DND-41 (cell line): ENCODE measurements around the gene PLAU.
A peak's percentile ranks its signal among the peaks of the same experiment; 100 is the strongest.

Experiments
- ATAC-seq: fragments of 200-7000 bp; cut with Tn5 transposase; 3 replicates; pipeline ENCODE4 v1.9.1; 2021; ENCODE audit warnings: low read depth; ENCODE audit not compliant: insufficient read depth
- DNase-seq: peaks from one replicate; pipeline ENCODE4 v3.0.0-alpha.2; 2020
- H2AFZ ChIP-seq: 2 replicates; pipeline ENCODE4 v1.6.0; 2012; ENCODE audit warnings: low read depth, low read length
- H3K27ac ChIP-seq: 2 replicates; pipeline ENCODE4 v1.5.1; 2012; ENCODE audit warnings: low read length, inconsistent platforms
- H3K27me3 ChIP-seq: fragments of 200-600 bp; sonication (generic); 2 replicates; pipeline ENCODE4 v1.6.0; 2012; ENCODE audit warnings: low read length, mild to moderate bottlenecking, inconsistent platforms; ENCODE audit not compliant: insufficient read depth, poor library complexity
- H3K36me3 ChIP-seq: 2 replicates; pipeline ENCODE4 v1.5.1; 2012; ENCODE audit warnings: low read length, inconsistent platforms; ENCODE audit not compliant: insufficient read depth
- H3K4me1 ChIP-seq: 2 replicates; pipeline ENCODE4 v1.5.1; 2012; ENCODE audit warnings: mild to moderate bottlenecking, low read length; ENCODE audit not compliant: insufficient read depth
- H3K4me2 ChIP-seq: 2 replicates; pipeline ENCODE4 v1.6.0; 2012; ENCODE audit warnings: mild to moderate bottlenecking, moderate library complexity, low read length, inconsistent platforms; ENCODE audit not compliant: insufficient read depth
- H3K4me3 ChIP-seq, 2 experiments: fragments of 200-600 bp in 1 of 2; shearing (Covaris generic) in 1 of 2; 2 replicates each; pipeline ENCODE4 v1.5.1; 2012 to 2016; ENCODE audit warnings: inconsistent platforms in 2 of 2, low read length in 2 of 2, mild to moderate bottlenecking in 2 of 2, low read depth in 1 of 2, moderate library complexity in 1 of 2
- H3K79me2 ChIP-seq: 2 replicates; pipeline ENCODE4 v1.6.0; 2012; ENCODE audit warnings: low read length, inconsistent platforms; ENCODE audit not compliant: insufficient read depth
- H3K9ac ChIP-seq: 2 replicates; pipeline ENCODE4 v1.6.0; 2012; ENCODE audit warnings: low read depth, mild to moderate bottlenecking, inconsistent platforms, low read length, moderate library complexity
- H3K9me3 ChIP-seq: 2 replicates; pipeline ENCODE4 v1.5.1; 2012; ENCODE audit warnings: low read length, moderate library complexity, mild to moderate bottlenecking, inconsistent platforms; ENCODE audit not compliant: insufficient read depth, severe bottlenecking
- H4K20me1 ChIP-seq: 2 replicates; pipeline ENCODE4 v1.6.0; 2012; ENCODE audit warnings: low read length; ENCODE audit not compliant: insufficient read depth
- EZH2 ChIP-seq: IDR thresholded peaks from 3 replicates; pipeline ENCODE4 v1.6.1; 2012; ENCODE audit warnings: borderline replicate concordance, low read depth, mild to moderate bottlenecking, moderate library complexity, low read length, inconsistent platforms; ENCODE audit not compliant: severe bottlenecking
- TF ChIP-seq, protein P1 (sequence below): IDR thresholded peaks from 2 replicates; pipeline ENCODE4 v1.5.1; 2012; ENCODE audit warnings: borderline replicate concordance, low read length, moderate library complexity, mild to moderate bottlenecking; ENCODE audit not compliant: poor library complexity, severe bottlenecking; ENCODE audit errors: extremely low read depth

PLAU gene

DNA sequence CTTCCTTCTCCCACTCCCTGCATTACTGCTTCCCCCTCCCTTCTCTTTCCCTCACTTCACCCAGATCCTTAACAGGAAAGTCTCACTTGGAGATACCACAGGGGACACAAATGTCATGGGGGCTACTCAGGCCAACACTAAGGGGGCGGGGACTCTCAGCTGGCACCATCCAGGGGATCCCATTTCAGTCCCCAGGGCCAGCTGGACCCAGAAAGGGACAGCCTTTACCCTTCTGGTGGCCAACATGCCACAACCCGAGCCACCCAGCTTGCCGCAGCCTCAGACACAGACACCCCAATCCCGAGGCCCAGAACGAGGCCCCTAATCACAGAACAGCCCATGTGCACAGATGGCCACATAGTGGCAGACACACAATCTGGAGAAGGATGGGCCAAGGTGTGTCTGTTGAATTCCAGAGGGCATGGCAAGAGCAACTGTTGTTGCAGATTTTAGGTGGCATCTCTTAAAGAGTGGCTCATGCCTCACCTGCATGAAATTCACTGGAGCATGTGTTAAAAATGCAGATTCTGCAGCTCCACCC lies 42.2 kb upstream of the PLAU start:
- Histone ChIP-seq H3K4me2 (no peak overlapping the region), H4K20me1 (peaks cover 60% of the 10 kb centered on the region), H3K4me3 (no peak overlapping the region), H3K4me1 (peaks cover 54% of the 10 kb centered on the region), H3K36me3 (peaks cover 71% of the 10 kb centered on the region), H3K79me2 (peaks cover 71% of the 10 kb centered on the region), H3K27ac (no peak overlapping the region), H3K27me3 (no peaks in the 10 kb centered on the region), H2AFZ (no peak overlapping the region), H3K9ac (no peak overlapping the region), H3K9me3 (no peaks in the 10 kb centered on the region)
- ATAC-seq (no peak), DNase-seq (no peak)
- TF ChIP-seq EZH2, result no peak
- TF ChIP-seq, protein P1, sequence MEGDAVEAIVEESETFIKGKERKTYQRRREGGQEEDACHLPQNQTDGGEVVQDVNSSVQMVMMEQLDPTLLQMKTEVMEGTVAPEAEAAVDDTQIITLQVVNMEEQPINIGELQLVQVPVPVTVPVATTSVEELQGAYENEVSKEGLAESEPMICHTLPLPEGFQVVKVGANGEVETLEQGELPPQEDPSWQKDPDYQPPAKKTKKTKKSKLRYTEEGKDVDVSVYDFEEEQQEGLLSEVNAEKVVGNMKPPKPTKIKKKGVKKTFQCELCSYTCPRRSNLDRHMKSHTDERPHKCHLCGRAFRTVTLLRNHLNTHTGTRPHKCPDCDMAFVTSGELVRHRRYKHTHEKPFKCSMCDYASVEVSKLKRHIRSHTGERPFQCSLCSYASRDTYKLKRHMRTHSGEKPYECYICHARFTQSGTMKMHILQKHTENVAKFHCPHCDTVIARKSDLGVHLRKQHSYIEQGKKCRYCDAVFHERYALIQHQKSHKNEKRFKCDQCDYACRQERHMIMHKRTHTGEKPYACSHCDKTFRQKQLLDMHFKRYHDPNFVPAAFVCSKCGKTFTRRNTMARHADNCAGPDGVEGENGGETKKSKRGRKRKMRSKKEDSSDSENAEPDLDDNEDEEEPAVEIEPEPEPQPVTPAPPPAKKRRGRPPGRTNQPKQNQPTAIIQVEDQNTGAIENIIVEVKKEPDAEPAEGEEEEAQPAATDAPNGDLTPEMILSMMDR, result no peak

DNA sequence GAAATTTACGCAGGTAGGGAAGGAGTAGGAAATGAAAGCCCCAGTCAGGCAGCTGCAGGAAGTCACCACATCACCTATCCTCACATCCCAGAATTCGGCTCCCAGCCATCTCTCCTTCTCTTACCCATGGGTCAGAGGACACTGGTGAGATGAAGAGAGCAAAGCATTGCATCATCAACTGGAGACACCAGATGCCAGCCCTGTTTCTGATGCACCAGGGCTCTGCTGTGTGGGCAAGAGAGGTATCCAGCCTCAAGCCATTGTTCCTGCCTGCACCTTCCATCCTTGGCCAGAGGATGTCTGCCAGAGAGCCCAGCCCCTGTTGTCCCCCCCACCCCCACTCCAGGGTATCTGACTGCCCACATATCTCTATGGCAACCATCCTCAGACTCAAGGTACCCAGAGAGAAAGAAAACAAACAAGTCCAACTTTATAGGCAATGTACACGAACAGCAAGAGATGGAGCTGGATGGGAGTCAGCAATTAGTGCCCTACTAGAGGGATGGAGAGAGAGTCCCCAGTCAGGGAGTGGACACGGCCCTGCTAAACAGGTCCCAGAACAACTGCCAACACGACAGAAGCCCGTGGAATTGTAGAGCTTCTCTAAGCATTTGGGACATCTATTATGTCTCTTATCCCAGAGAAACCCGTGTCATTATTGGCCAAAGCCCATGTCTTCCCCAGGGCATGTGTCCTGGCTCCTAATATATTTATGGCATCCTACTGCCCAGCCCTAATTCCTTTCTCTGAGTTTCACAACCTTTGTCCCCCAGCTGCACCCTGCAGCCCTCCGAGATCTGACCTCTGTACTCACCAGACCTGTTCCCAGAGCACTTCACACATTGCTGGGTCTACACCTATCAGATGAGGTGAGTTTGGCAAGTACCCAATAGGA lies 39.4 kb upstream of the PLAU start:
- Histone ChIP-seq H3K36me3 (peaks cover 49% of the 10 kb centered on the region), H3K9ac (no peak overlapping the region), H3K9me3 (no peaks in the 10 kb centered on the region), H3K27ac (no peak overlapping the region), H3K4me1 (peaks cover 50% of the 10 kb centered on the region), H3K27me3 (peaks cover 6% of the 10 kb centered on the region), H3K79me2 (peaks cover 52% of the 10 kb centered on the region), H2AFZ (no peak overlapping the region), H3K4me2 (peak overlapping the region; percentile 68; the same call in 1 of the 2 replicates), H4K20me1 (peaks cover 44% of the 10 kb centered on the region), H3K4me3 (no peak overlapping the region)
- TF ChIP-seq, protein P1, result no peak
- no peak for TF ChIP-seq EZH2
- DNase-seq (no peak), ATAC-seq (no peak)

DNA sequence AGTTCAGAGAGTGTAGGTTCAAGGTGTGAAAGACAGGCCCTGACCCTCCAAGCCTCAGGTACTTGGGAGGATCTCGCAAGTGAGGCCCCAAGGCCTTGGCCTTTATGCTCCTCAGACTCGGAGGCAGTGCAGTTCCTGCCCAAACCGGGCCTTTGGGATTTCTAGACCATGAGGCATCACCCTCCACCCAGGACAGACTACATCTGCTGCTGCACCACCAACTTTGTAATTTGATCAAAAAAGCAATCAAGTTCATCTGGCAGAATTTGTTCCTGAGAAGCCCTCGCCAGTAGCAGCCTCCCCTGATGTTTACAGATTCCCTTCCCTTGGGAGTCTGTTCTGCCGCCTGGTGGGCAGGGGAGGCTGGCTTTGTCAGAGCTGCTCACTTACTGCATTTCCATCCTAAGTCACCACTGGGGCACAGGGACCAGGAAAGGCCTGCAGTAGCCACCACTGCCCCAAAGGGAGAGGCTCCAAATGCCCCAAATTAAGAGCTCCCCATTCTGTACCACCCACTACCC lies 38.7 kb upstream of the PLAU start:
- no peak overlapping the region for H3K9ac ChIP-seq
- H3K4me1 ChIP-seq, result peaks cover 43% of the 10 kb centered on the region
- H3K27ac ChIP-seq, result no peak overlapping the region
- TF ChIP-seq, protein P1, result no peak
- no peak for TF ChIP-seq EZH2
- H3K4me2 ChIP-seq, result peak overlapping the region; percentile 68
- H3K27me3 ChIP-seq, result peaks cover 10% of the 10 kb centered on the region
- H2AFZ ChIP-seq, result no peak overlapping the region
- no peak for DNase-seq
- H3K4me3 ChIP-seq, result peak overlapping the region in 1 of 2 experiments; percentile 80; a peak in 1 of 4 replicates
- H3K36me3 ChIP-seq, result peaks cover 45% of the 10 kb centered on the region
- H3K79me2 ChIP-seq, result peaks cover 47% of the 10 kb centered on the region
- H3K9me3 ChIP-seq, result no peaks in the 10 kb centered on the region
- H4K20me1 ChIP-seq, result peaks cover 39% of the 10 kb centered on the region
- ATAC-seq, result no peak
